Measurements from ENCODE around the gene RHOT2. TPM values are rescaled to one million over a fixed set of nuclear protein-coding genes. Genes with fewer than 3 reads are reported as not detected.

Gene RHOT2
- total RNA-seq, 3 donors from 2014 or later = 124 to 138 (median 127) TPM

DNA sequence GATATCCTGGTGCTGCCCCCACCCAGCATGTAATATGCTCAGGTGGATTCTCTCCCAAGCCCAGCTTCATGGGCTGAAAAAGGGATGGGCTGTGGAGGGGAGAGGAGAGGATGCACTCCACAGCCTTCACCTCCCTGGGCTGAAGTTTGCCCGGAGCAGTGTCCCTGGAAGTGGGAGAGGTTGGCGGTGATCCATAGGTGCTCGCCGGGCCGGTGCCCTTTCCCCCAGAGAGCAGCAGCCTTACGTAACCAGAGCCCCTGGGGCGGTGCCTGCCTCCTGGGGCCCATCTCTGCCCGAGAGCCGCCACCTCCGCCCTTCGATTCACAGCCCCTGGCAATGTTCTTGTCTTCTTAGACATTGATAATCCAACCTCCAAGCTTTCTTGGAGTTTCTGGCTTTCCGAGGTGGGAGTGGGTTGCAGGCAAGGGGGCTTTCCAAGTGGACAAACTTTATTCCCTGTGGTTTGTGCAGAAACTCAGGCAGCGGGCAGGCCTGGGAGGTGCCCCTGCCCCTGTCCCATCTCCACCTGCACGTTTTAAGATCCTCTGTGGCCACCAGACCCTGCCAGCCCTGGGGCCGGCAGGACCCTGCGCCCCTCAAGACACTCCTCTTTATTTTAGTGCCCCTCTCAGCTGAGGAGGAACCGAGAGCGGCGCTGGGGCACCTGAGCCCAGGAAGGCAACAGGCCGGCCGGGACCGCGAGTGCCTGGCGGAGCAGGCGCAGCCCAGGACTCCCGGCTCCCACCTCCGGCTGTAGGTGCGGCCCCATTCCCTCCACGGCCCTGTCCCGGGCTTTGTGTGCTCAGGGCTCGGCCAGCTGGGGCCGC is 21.9 kb upstream of the RHOT2 start:
- ATAC-seq = peak; percentile 47
- Histone ChIP-seq H3K9me3 (no peaks in the 10 kb centered on the region), H3K4me3 (no peak overlapping the region), H3K4me1 (ENCODE audit: low read depth) (peaks cover 60% of the 10 kb centered on the region), H3K36me3 (ENCODE audit: low read depth) (peaks cover 3% of the 10 kb centered on the region)
- DNase-seq = peak; percentile 57 to 89 (median 76)
- TF ChIP-seq, protein P1, sequence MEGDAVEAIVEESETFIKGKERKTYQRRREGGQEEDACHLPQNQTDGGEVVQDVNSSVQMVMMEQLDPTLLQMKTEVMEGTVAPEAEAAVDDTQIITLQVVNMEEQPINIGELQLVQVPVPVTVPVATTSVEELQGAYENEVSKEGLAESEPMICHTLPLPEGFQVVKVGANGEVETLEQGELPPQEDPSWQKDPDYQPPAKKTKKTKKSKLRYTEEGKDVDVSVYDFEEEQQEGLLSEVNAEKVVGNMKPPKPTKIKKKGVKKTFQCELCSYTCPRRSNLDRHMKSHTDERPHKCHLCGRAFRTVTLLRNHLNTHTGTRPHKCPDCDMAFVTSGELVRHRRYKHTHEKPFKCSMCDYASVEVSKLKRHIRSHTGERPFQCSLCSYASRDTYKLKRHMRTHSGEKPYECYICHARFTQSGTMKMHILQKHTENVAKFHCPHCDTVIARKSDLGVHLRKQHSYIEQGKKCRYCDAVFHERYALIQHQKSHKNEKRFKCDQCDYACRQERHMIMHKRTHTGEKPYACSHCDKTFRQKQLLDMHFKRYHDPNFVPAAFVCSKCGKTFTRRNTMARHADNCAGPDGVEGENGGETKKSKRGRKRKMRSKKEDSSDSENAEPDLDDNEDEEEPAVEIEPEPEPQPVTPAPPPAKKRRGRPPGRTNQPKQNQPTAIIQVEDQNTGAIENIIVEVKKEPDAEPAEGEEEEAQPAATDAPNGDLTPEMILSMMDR (IDR thresholded peaks at IDR 0.05) = no peak
- intact Hi-C loops (cut with DNase I, micrococcal nuclease) = no loop called here

DNA sequence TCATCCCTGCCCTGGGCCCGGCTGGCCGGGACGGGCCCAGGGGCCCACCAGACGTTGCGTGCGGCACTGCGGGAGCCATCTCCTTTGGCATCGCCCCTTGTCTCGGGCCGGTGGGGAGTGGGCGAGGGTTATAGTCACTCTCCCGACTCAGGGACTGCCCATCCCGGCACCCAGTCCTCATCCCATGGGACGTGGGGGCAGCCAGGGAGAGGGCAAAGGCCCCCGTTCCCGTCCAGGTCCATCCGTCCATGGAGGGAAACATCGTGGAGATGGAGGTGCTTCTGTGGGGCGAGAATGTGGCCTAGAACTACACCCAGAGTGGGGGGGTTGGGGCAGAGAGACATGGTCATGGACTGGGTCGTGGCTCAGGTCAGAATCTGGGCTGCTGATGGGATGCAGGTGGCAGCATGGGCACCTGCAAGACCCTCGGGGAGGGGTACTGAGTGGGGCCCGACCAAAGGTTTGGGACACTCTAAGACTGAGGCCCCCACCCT is 21.2 kb upstream of the RHOT2 start:
- no peak for ATAC-seq
- DNase-seq = no peak
- intact Hi-C loops (cut with DNase I, micrococcal nuclease) = no loop called here
- no peaks in the 10 kb centered on the region for H3K9me3 ChIP-seq
- H3K4me3 ChIP-seq = no peak overlapping the region
- H3K4me1 ChIP-seq (ENCODE audit: low read depth) = peaks cover 60% of the 10 kb centered on the region
- TF ChIP-seq, protein P1 (IDR thresholded peaks at IDR 0.05) = no peak
- peaks cover under 1% of the 10 kb centered on the region for H3K36me3 ChIP-seq (ENCODE audit: low read depth)

DNA sequence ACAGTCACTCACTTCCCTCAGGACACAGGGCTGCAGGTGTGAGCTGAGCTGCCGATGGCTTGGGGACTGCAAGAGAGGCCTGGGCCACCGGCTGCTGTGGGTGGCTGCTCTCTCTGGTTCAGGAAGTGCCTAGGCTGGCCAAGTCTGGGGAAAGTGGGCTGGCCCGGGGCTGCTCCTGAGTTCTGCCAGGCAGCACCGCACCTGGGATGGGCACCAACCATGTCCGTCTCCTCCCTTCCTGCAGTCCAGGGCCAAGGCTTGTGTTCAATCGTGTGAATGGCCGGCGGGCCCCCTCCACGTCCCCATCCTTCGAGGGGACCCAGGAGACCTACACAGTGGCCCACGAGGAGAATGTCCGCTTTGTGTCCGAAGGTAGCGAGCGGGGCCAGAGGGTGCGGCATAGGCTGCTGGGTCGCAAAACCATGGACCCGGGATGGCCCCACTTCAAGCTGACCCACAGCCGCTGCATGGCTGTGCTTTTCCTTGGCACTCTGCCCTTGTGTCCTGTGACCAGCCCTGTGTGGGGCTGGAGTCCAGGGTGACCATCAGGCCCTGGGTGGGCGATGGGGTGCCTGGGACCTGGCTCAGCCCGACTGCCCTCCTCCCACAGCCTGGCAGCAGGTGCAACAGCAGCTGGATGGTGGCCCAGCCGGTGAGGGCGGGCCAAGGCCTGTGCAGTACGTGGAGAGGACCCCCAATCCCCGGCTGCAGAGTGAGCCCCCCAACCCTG is 20.6 kb upstream of the RHOT2 start:
- DNase-seq = peak in 2 of 3 donors; percentile 54 to 64
- peaks cover 60% of the 10 kb centered on the region for H3K4me1 ChIP-seq (ENCODE audit: low read depth)
- intact Hi-C loops (cut with DNase I, micrococcal nuclease) = no loop called here

DNA sequence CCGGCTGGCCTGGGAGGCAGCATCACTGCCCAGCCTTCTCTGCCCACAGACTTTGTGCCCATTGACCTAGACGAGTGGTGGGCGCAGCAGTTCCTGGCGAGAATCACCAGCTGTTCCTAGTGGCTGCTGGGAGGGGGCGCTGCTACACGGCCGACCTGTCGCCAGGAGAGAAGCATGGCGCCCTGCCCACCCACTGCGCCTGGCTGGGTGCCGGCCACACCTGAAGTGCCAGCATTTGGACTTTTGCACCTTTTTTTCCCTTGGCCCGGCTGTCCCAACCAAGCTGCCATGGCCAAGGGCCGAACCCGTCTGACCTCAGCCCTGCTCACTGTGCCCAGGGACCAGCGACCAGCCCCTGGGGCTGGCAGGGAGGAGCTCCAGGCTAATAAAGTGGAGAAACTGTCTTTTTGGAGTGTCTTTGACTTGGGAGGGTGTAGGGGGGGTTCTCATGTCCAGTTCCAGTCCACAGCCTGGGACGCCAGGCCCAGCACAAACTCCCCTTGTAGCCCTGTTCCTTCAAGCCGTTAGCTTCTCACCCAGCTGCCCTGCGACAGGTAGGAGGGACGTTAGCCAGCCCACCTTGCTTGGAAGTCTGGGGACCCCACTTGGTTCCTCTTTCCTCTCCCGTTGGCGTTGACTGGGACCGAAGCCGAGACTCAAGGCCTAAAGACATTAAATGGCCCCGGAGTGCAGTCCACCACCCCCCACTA is 19.7 kb upstream of the RHOT2 start:
- Histone ChIP-seq H3K9me3 (no peaks in the 10 kb centered on the region), H3K4me3 (peak overlapping the region; percentile 25), H3K36me3 (ENCODE audit: low read depth) (no peaks in the 10 kb centered on the region), H3K4me1 (ENCODE audit: low read depth) (peaks cover 55% of the 10 kb centered on the region)
- ATAC-seq (peak; percentile 55), DNase-seq (peak; percentile 88 to 90 (median 89))
- TF ChIP-seq, protein P1 (IDR thresholded peaks at IDR 0.05) = no peak
- intact Hi-C loops (cut with DNase I, micrococcal nuclease) = no loop called here

More for the DNA sequence above, 20.6 kb upstream of the RHOT2 start:
- no peaks in the 10 kb centered on the region for H3K9me3 ChIP-seq
- H3K4me3 ChIP-seq = no peak overlapping the region
- no peaks in the 10 kb centered on the region for H3K36me3 ChIP-seq (ENCODE audit: low read depth)
- ATAC-seq = peak; percentile 33
- TF ChIP-seq, protein P1 (IDR thresholded peaks at IDR 0.05) = no peak

DNA sequence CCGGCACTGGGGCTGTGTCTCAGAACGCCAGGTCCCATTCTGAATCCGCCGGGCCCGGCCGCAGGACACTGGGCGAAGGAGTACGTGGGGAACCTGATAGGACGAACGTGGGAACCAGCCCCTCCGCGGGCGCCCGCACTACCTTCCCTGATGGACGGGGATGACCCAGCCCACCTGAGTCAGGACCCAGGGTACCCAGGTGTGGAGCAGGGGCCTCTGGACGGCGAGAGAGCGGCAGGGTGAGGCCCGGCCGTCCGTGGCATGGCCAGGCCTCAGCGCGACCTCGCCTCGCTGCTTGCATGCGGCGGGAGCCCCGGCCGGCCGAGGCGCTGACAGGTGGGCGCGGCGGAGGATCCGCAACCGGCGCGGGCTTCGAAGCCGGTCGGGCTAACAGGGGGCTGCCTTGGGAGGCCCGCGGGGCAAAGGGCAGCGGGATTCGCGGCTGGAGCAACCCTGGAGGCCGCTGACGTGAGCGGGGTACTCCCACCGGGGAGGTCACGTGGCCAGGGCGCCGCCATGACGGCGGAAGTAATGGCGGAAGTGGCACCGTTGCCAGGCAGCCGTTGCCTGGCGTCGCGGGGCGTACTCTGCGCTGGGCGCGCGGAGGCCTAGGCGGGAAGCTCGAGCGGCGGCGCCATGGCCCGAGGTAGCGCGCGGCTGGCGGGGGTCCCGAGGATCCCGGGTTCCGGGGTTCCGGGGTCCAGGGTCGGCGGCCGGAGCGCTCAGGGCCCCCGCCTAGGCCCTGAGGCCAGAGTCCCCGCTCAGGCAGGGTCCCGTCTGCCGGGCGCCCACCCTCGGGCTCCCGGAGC is 18.9 kb upstream of the RHOT2 start, which contains the start of gene WDR90:
Gene WDR90, plus strand, starts transcription at position 585 of the 809 bp plus-strand sequence. Its CDS starts 52 bp downstream, at position 637.
- Histone ChIP-seq H3K4me3 (peak within 1 kb of the TSS; percentile 25), H3K4me1 (ENCODE audit: low read depth) (peaks cover 50% of the 10 kb centered on the region), H3K36me3 (ENCODE audit: low read depth) (no peaks in the 10 kb centered on the region), H3K9me3 (no peaks in the 10 kb centered on the region)
- TF ChIP-seq, protein P1 (IDR thresholded peaks at IDR 0.05) = no peak
- DNase-seq = peak; percentile 95 to 97 (median 97)
- peak; percentile 72 for ATAC-seq
- intact Hi-C loops (cut with DNase I, micrococcal nuclease) = no loop called here
